CD4-positive, alpha-beta T cell (primary cell): ENCODE data around the gene ANKRD53. TPM values are rescaled to one million over a fixed set of nuclear protein-coding genes. Genes with fewer than 3 reads are reported as not detected.
"Not testable (repeated sequence)": the region's sequence is repeated elsewhere in the genome, so short reads cannot be mapped to it uniquely, and the experiment has no call there.

ENCODE experiments used
- ATAC-seq: fragments of 200-7000 bp; cut with Tn5 transposase; one replicate; pipeline ENCODE4 v1.10.0; 2022; ENCODE audit warnings: mild to moderate bottlenecking; ENCODE audit not compliant: poor library complexity
- CTCF ChIA-PET: fragments of 350-600 bp; sonication (Branson Sonifier 250); formaldehyde crosslinking; loops from one replicate; lab custom pipeline; 2021; ENCODE audit warnings: antibody characterized with exemption, inconsistent platforms; lab: Charles Lee
- POLR2A ChIA-PET: fragments of 350-600 bp; sonication (Branson Sonifier 250); formaldehyde crosslinking; loops from one replicate; lab custom pipeline; 2021; ENCODE audit warnings: antibody characterized with exemption, inconsistent platforms; lab: Charles Lee
- DNase-seq, 14 experiments: peaks; one replicate each; pipeline ENCODE4 v3.0.0-alpha.2; 2013 to 2020; ENCODE audit warnings: mixed read lengths in 2 of 14
- H3K27ac ChIP-seq, 2 donors: one replicate each; pipeline versions ENCODE4 v1.5.1 to v1.7.0; 2013; ENCODE audit warnings: low read length in 2 of 2, low read depth in 1 of 2, mild to moderate bottlenecking in 1 of 2
- H3K27me3 ChIP-seq, 2 experiments: 1 replicate in 1 of 2; 2 replicates in 1 of 2; pipeline versions ENCODE4 v1.6.1 to v1.7.0; 2013; ENCODE audit warnings: low read length in 2 of 2, control low read depth in 1 of 2, mild to moderate bottlenecking in 1 of 2, moderate library complexity in 1 of 2; ENCODE audit not compliant: insufficient read depth in 2 of 2, control insufficient read depth in 1 of 2
- H3K36me3 ChIP-seq: one replicate; pipeline ENCODE4 v1.6.1; 2013; ENCODE audit warnings: low read length, control low read depth; ENCODE audit not compliant: insufficient read depth
- H3K4me1 ChIP-seq: one replicate; pipeline ENCODE4 v1.6.1; 2013; ENCODE audit warnings: low read length, control low read depth; ENCODE audit not compliant: insufficient read depth
- H3K4me3 ChIP-seq: one replicate; pipeline ENCODE4 v1.5.1; 2013; ENCODE audit warnings: mild to moderate bottlenecking, low read length, moderate library complexity
- H3K9me3 ChIP-seq, 2 experiments: 1 replicate in 1 of 2; 2 replicates in 1 of 2; pipeline versions ENCODE4 v1.6.1 to v1.7.0; 2013; ENCODE audit warnings: low read length in 2 of 2, mild to moderate bottlenecking in 2 of 2, control low read depth in 1 of 2, moderate library complexity in 1 of 2; ENCODE audit not compliant: control insufficient read depth in 1 of 2, insufficient read depth in 1 of 2
- H3K27ac Mint-ChIP-seq: one replicate; pipeline ENCODE4 v1.8.0; 2020; ENCODE audit warnings: mixed read lengths
- H3K27me3 Mint-ChIP-seq: one replicate; pipeline ENCODE4 v1.8.0; 2021; ENCODE audit warnings: mixed read lengths
- H3K36me3 Mint-ChIP-seq: one replicate; pipeline ENCODE4 v1.8.0; 2021; ENCODE audit warnings: low read depth, mixed read lengths
- H3K4me1 Mint-ChIP-seq: one replicate; pipeline ENCODE4 v1.8.0; 2021; ENCODE audit warnings: low read depth, mixed read lengths
- H3K4me3 Mint-ChIP-seq: one replicate; pipeline ENCODE4 v1.8.0; 2020; ENCODE audit warnings: mild to moderate bottlenecking, mixed read lengths
- H3K9me3 Mint-ChIP-seq: one replicate; pipeline ENCODE4 v1.8.0; 2020; ENCODE audit warnings: mixed read lengths
- CTCF ChIP-seq: fragments of 200-600 bp; IDR thresholded peaks from one replicate; pipeline ENCODE4 v1.8.0; 2022; ENCODE audit warnings: antibody characterized with exemption, mild to moderate bottlenecking
- intact Hi-C, 2 experiments: fragments of 100-400 bp; cut with DNase I in 1 of 2; cut with micrococcal nuclease in 1 of 2; formaldehyde crosslinking; loops; one replicate each; pipeline versions ENCODE4 v1.15.1 to v1.9.0; 2023 to 2025; cut with DNase I, micrococcal nuclease
- total RNA-seq, 174 experiments: library from RNA in 2 of 174; stranded (reverse) in 2 of 174; gene quantifications; one replicate each; pipeline ENCODE4 v1.2.3 and lab custom pipeline; 2021 to 2026

The ANKRD53 gene
- total RNA-seq, 2 experiments from 2014 or later: 0.42 to 1.2 TPM

- Mint-ChIP-seq H3K4me1 (peaks cover 37% of the 10 kb centered on the region), H3K27me3 (no peaks in the 10 kb centered on the region), H3K9me3 (no peaks in the 10 kb centered on the region), H3K4me3 (peak within 1 kb of the TSS; percentile 99), H3K36me3 (peaks cover 42% of the 10 kb centered on the region), H3K27ac (peak within 1 kb of the TSS; percentile 90)
- peak; percentile 78 to 95 (median 89) for DNase-seq
- Histone ChIP-seq H3K9me3 (no peaks in the 10 kb centered on the region), H3K27me3 (no peaks in the 10 kb centered on the region), H3K4me1 (peaks cover 33% of the 10 kb centered on the region), H3K36me3 (peaks cover 24% of the 10 kb centered on the region), H3K27ac (peak within 1 kb of the TSS; percentile 35 to 62), H3K4me3 (peak within 1 kb of the TSS; percentile 90)
- TF ChIP-seq CTCF: no peak
- intact Hi-C loops: loop anchor here (1.0 to 10.0 kb wide), 8 partner anchors 10 to 693 kb away; partner anchors contain the start of genes FAM136A (in 1 of the 2), MCEE (in 1 of the 2), MPHOSPH10 (in 1 of the 2) and NAGK (in 1 of the 2)
- ChIA-PET CTCF (interaction anchor here (1.0 to 1.9 kb wide), 5 partner anchors 10 to 76 kb away, joined by 3 to 7 read pairs (median 5); no protein-coding TSS in a partner anchor), POLR2A (interaction anchor here (1.1 kb wide), 1 partner anchor 1307 kb away, joined by 3 read pairs; no protein-coding TSS in a partner anchor)
- ATAC-seq: peak; percentile 92
These were observed 16.4 kb downstream of the ANKRD53 start, which contains the start of gene TEX261 for GRCh38 chr2:70994699-70995425. Gene TEX261, minus strand, starts transcription at chr2:70994873. Its CDS starts 116 bp downstream, at chr2:70994757.

- Histone ChIP-seq H3K4me1 (peaks cover 33% of the 10 kb centered on the region), H3K27ac (peak overlapping the region in 1 of 2 donors; percentile 26), H3K4me3 (peak overlapping the region; percentile 90), H3K9me3 (no peaks in the 10 kb centered on the region), H3K36me3 (peaks cover 18% of the 10 kb centered on the region), H3K27me3 (no peaks in the 10 kb centered on the region)
- ATAC-seq (peak; percentile 61), DNase-seq (peak; percentile 33 to 84 (median 51))
- CTCF ChIA-PET: interaction anchor here (1.9 kb wide), 1 partner anchor 12 kb away, joined by 5 read pairs; no protein-coding TSS in a partner anchor
- H3K36me3 Mint-ChIP-seq: peaks cover 37% of the 10 kb centered on the region
- intact Hi-C loops: loop anchor here (1.0 to 10.0 kb wide), 7 partner anchors 10 to 693 kb away; partner anchors contain the start of genes FAM136A (in 1 of the 2), MCEE (in 1 of the 2), MPHOSPH10 (in 1 of the 2) and PAIP2B (in 1 of the 2)
- peak overlapping the region; percentile 99 for H3K4me3 Mint-ChIP-seq
- no peaks in the 10 kb centered on the region for H3K9me3 Mint-ChIP-seq
- peak; percentile 58 for TF ChIP-seq CTCF
- POLR2A ChIA-PET: interaction anchor here (1.3 kb wide), 1 partner anchor 11 kb away, joined by 3 read pairs; no protein-coding TSS in a partner anchor
- H3K4me1 Mint-ChIP-seq: peaks cover 37% of the 10 kb centered on the region
- H3K27me3 Mint-ChIP-seq: no peaks in the 10 kb centered on the region
- H3K27ac Mint-ChIP-seq: peak overlapping the region; percentile 90
These were observed 16.9 kb downstream of the ANKRD53 start for GRCh38 chr2:70995426-70995729.

- not testable (repeated sequence) for H3K27me3 ChIP-seq, H3K36me3 ChIP-seq, H3K9me3 Mint-ChIP-seq, H3K9me3 ChIP-seq, H3K27ac Mint-ChIP-seq, DNase-seq, ATAC-seq, H3K27ac ChIP-seq, H3K4me3 ChIP-seq, H3K27me3 Mint-ChIP-seq, H3K36me3 Mint-ChIP-seq
- CTCF ChIA-PET: interaction anchor here (1.1 kb wide), 1 partner anchor 14 kb away, joined by 8 read pairs; no protein-coding TSS in a partner anchor
- POLR2A ChIA-PET: interaction anchor here (0.7 kb wide), 1 partner anchor 1182 kb away, joined by 4 read pairs; no protein-coding TSS in a partner anchor
- intact Hi-C loops: loop anchor here (5.0 to 10.0 kb wide), 3 partner anchors 226 to 697 kb away; partner anchors contain the start of genes FAM136A (in 1 of the 2), PAIP2B (in 1 of the 2) and ZNF638 (in 1 of the 2)
- Mint-ChIP-seq H3K4me1 (peaks cover 24% of the 10 kb centered on the region), H3K4me3 (peak overlapping the region; percentile 7)
- H3K4me1 ChIP-seq: peaks cover 24% of the 10 kb centered on the region
These were observed 20.5 kb downstream of the ANKRD53 start for GRCh38 chr2:70998885-70999284.
